ENCODE measurements around the gene NOX3.

NOX3 gene

DNA sequence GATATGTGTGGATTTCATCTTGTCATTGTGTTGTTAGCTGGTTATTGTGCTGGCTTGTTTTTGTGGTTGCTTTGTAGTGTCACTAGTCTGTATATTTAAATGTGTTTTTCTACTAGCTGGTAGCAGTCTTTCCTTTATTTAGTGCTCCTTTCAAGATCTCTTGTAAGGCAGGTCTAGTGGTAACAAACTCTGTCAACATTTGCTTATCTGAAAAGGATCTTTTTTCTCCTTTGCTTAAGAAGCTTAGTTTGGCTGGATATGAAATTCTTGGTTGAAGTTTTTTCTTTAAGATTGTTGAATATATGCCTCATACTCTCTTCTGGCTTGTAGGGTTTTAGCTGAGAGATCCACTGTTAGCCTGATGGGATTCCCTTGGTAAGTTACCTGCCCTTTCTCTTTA lies 108.7 kb downstream of the NOX3 start:
- no peak overlapping the region; the same call in 1 of the 2 replicates for H3K4me3 ChIP-seq (ENCODE audit: low read depth, low read length)
- TF ChIP-seq, protein P1, sequence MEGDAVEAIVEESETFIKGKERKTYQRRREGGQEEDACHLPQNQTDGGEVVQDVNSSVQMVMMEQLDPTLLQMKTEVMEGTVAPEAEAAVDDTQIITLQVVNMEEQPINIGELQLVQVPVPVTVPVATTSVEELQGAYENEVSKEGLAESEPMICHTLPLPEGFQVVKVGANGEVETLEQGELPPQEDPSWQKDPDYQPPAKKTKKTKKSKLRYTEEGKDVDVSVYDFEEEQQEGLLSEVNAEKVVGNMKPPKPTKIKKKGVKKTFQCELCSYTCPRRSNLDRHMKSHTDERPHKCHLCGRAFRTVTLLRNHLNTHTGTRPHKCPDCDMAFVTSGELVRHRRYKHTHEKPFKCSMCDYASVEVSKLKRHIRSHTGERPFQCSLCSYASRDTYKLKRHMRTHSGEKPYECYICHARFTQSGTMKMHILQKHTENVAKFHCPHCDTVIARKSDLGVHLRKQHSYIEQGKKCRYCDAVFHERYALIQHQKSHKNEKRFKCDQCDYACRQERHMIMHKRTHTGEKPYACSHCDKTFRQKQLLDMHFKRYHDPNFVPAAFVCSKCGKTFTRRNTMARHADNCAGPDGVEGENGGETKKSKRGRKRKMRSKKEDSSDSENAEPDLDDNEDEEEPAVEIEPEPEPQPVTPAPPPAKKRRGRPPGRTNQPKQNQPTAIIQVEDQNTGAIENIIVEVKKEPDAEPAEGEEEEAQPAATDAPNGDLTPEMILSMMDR (IDR thresholded peaks at IDR 0.05; ENCODE audit: insufficient read depth, low read depth, low read length, missing control alignments): no peak
- no peak for DNase-seq (ENCODE audit: low read depth)

Data from GM12865 (cell line).